Stomach (tissue), 4 donors: ENCODE data around the gene SEMA5B.

ENCODE experiments used
- CTCF ChIP-seq, 7 experiments: fragments of 450-650 bp in 4 of 7; fragments of 200-600 bp in 3 of 7; sonication (generic) in 3 of 7; IDR thresholded peaks; one replicate each; pipeline ENCODE4 v1.5.1; 2016 to 2019; ENCODE audit warnings: antibody characterized with exemption in 7 of 7, control low read depth in 2 of 7, mild to moderate bottlenecking in 1 of 7
- POLR2AphosphoS5 ChIP-seq, 3 donors: sonication (generic); formaldehyde crosslinking; IDR thresholded peaks; one replicate each; pipeline ENCODE4 v1.6.1; 2016; ENCODE audit warnings: antibody characterized with exemption in 3 of 3

- TF ChIP-seq POLR2AphosphoS5 (IDR thresholded peaks at IDR 0.05) (no peak), CTCF (IDR thresholded peaks at IDR 0.05) (no peak)
Observed at GRCh38 chr3:123042413-123042812, 14.8 kb upstream of the SEMA5B start.
